MM.1S (cell line): ENCODE results near the gene FARSB.

Experiments used
- CTCF ChIP-seq: fragments of 300-600 bp; sonication (generic); IDR thresholded peaks from 2 replicates; pipeline ENCODE4 v1.5.1; 2016; ENCODE audit warnings: antibody characterized with exemption, low read length, mixed read lengths
- EZH2 ChIP-seq: fragments of 300-600 bp; sonication (generic); optimal IDR thresholded peaks from 2 replicates; pipeline ENCODE3; 2017; ENCODE audit warnings: low read depth, mild to moderate bottlenecking, antibody characterized with exemption, low read length, mixed read lengths
- EZH2phosphoT487 ChIP-seq: fragments of 300-600 bp; sonication (generic); IDR thresholded peaks from 2 replicates; pipeline ENCODE4 v1.6.1; 2018; ENCODE audit warnings: antibody characterized with exemption, low read length

- TF ChIP-seq CTCF: no peak
- no peak for TF ChIP-seq EZH2phosphoT487
- no peak for TF ChIP-seq EZH2
Observed at GRCh38 chr2:222566229-222566628, 89.7 kb downstream of the FARSB start.
